Esophagus squamous epithelium (tissue), 4 donors: ENCODE measurements around the gene PKP3.

Experiments used
- POLR2A ChIP-seq, 4 donors: fragments of 450-650 bp; IDR thresholded peaks; one replicate each; pipeline ENCODE4 v1.6.1; 2017; ENCODE audit warnings: antibody characterized with exemption in 4 of 4, mild to moderate bottlenecking in 4 of 4, moderate library complexity in 3 of 4
- TF ChIP-seq, protein P1 (sequence below), 6 experiments: fragments of 450-650 bp in 4 of 6; fragments of 200-600 bp in 2 of 6; sonication (generic) in 2 of 6; IDR thresholded peaks; one replicate each; pipeline ENCODE4 v1.5.1; 2016 to 2019; ENCODE audit warnings: antibody characterized with exemption in 6 of 6, mild to moderate bottlenecking in 4 of 6, moderate library complexity in 4 of 6

DNA sequence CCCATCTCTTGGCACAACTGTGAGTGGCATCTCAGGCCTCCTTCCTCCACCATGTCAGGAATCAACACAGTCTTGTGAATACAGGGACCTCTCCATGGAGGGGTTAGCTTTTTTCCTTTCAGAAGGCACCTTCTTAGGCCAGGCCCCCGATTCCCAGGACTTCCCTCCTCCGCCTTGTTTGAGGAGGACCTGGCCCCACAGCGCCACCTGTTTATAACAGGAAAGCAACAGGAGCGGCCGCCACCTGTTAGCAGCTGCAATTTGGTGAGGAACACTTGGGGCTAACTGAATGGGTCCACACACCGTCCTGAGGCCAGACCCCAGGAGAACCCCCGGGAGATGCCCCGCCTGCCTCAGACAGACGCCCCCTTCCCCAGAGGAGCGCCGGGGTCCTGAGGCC is 3.8 kb upstream of the PKP3 start:
- TF ChIP-seq, protein P1, sequence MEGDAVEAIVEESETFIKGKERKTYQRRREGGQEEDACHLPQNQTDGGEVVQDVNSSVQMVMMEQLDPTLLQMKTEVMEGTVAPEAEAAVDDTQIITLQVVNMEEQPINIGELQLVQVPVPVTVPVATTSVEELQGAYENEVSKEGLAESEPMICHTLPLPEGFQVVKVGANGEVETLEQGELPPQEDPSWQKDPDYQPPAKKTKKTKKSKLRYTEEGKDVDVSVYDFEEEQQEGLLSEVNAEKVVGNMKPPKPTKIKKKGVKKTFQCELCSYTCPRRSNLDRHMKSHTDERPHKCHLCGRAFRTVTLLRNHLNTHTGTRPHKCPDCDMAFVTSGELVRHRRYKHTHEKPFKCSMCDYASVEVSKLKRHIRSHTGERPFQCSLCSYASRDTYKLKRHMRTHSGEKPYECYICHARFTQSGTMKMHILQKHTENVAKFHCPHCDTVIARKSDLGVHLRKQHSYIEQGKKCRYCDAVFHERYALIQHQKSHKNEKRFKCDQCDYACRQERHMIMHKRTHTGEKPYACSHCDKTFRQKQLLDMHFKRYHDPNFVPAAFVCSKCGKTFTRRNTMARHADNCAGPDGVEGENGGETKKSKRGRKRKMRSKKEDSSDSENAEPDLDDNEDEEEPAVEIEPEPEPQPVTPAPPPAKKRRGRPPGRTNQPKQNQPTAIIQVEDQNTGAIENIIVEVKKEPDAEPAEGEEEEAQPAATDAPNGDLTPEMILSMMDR (IDR thresholded peaks at IDR 0.05): peak in 4 of 6 experiments; percentile 9 to 31 (median 12)
- no peak for TF ChIP-seq POLR2A (IDR thresholded peaks at IDR 0.05)
